ENCODE results near the gene CACNG4.

CACNG4 gene

DNA sequence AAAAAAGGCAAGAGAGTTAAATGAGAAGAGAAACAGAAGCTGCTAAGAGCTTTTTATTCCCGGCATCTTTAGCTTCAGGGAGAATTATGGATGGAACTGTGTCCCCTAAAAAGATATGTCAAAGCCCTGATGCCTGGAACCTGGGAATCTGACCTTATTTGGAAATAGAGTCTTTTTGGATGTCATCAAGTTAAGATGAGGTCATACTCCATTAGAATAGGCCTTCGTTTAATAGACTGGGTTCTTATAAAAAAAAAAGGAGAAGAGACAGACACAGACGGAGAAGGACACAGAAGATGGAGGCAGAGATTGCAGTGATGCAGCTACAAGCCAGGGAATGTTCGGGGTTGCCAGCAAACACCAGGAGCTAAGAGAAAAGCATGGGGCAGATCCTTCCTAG is 24.6 kb downstream of the CACNG4 start:
- peaks cover 3 to 27% (median 18%) of the 10 kb centered on the region in 5 donors for H3K27me3 ChIP-seq (ENCODE audit: control insufficient read depth in 5 of 5, insufficient read depth in 4 of 5, low read length in 5 of 5)
- peaks cover 0 to 3% (median 0%) of the 10 kb centered on the region in 5 donors for H3K4me1 ChIP-seq (ENCODE audit: control insufficient read depth in 5 of 5, insufficient read depth in 5 of 5, low read length in 5 of 5)

GRCh38 chr17:66989579-66989978 is 25.1 kb downstream of the CACNG4 start:
- Histone ChIP-seq H3K27me3 (ENCODE audit: control insufficient read depth in 5 of 5, insufficient read depth in 4 of 5, low read length in 5 of 5) (peaks cover 2 to 22% (median 14%) of the 10 kb centered on the region in 5 donors), H3K27ac (ENCODE audit: low read depth, low read length) (no peak overlapping the region), H3K4me1 (ENCODE audit: control insufficient read depth in 5 of 5, insufficient read depth in 5 of 5, low read length in 5 of 5) (peaks cover 0 to 3% (median 0%) of the 10 kb centered on the region in 5 donors), H3K9me3 (ENCODE audit: control insufficient read depth in 5 of 5, low read length in 5 of 5) (no peaks in the 10 kb centered on the region), H3K36me3 (ENCODE audit: control insufficient read depth in 5 of 5, insufficient read depth in 5 of 5, low read length in 5 of 5) (no peaks in the 10 kb centered on the region), H3K4me3 (ENCODE audit: low read depth in 1 of 5, low read length in 5 of 5) (no peak overlapping the region), H3K9ac (ENCODE audit: low read length in 5 of 5) (no peak overlapping the region)

More for the DNA sequence above, 24.6 kb downstream of the CACNG4 start:
- Histone ChIP-seq H3K4me3 (ENCODE audit: low read depth in 1 of 5, low read length in 5 of 5) (no peak overlapping the region), H3K9me3 (ENCODE audit: control insufficient read depth in 5 of 5, low read length in 5 of 5) (no peaks in the 10 kb centered on the region), H3K36me3 (ENCODE audit: control insufficient read depth in 5 of 5, insufficient read depth in 5 of 5, low read length in 5 of 5) (no peaks in the 10 kb centered on the region), H3K9ac (ENCODE audit: low read length in 5 of 5) (no peak overlapping the region), H3K27ac (ENCODE audit: low read depth, low read length) (no peak overlapping the region)

DNA sequence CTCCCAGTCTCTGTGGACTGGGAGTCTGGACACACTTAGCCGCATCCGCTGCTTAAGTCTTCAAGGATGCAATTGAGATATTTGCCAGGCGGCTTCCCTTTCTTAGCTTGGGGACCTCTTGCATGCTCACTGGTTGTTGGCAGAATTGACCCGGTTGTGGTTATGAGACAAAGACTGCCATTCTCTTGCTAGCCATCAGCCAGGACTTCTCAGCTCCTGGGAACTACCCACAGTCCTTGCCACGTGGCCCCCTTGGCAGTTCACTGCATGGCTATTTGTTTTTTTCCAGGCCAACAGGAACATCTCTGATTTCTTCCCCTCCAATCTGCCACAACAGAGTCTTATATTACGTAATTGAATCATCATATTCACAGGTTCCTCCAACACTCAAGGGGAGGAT is 25.5 kb downstream of the CACNG4 start:
- Histone ChIP-seq H3K9me3 (ENCODE audit: control insufficient read depth in 5 of 5, low read length in 5 of 5) (no peaks in the 10 kb centered on the region), H3K27me3 (ENCODE audit: control insufficient read depth in 5 of 5, insufficient read depth in 4 of 5, low read length in 5 of 5) (peaks cover 2 to 21% (median 10%) of the 10 kb centered on the region in 5 donors), H3K9ac (ENCODE audit: low read length in 5 of 5) (no peak overlapping the region), H3K27ac (ENCODE audit: low read depth, low read length) (no peak overlapping the region), H3K4me1 (ENCODE audit: control insufficient read depth in 5 of 5, insufficient read depth in 5 of 5, low read length in 5 of 5) (peaks cover 0 to 3% (median 0%) of the 10 kb centered on the region in 5 donors), H3K36me3 (ENCODE audit: control insufficient read depth in 5 of 5, insufficient read depth in 5 of 5, low read length in 5 of 5) (no peaks in the 10 kb centered on the region), H3K4me3 (ENCODE audit: low read depth in 1 of 5, low read length in 5 of 5) (no peak overlapping the region)

GRCh38 chr17:66992911-66993442 is 28.5 kb downstream of the CACNG4 start:
- H3K9ac ChIP-seq (ENCODE audit: low read length in 5 of 5): no peak overlapping the region
- H3K36me3 ChIP-seq (ENCODE audit: control insufficient read depth in 5 of 5, insufficient read depth in 5 of 5, low read length in 5 of 5): no peaks in the 10 kb centered on the region
- H3K4me3 ChIP-seq (ENCODE audit: low read depth in 1 of 5, low read length in 5 of 5): no peak overlapping the region
- H3K4me1 ChIP-seq (ENCODE audit: control insufficient read depth in 5 of 5, insufficient read depth in 5 of 5, low read length in 5 of 5): no peaks in the 10 kb centered on the region
- H3K9me3 ChIP-seq (ENCODE audit: control insufficient read depth in 5 of 5, low read length in 5 of 5): no peaks in the 10 kb centered on the region
- H3K27ac ChIP-seq (ENCODE audit: low read depth, low read length): no peak overlapping the region
- H3K27me3 ChIP-seq (ENCODE audit: control insufficient read depth in 5 of 5, insufficient read depth in 4 of 5, low read length in 5 of 5): peaks cover 2 to 14% (median 2%) of the 10 kb centered on the region in 5 donors

GRCh38 chr17:66994361-66994760 is 29.9 kb downstream of the CACNG4 start:
- H3K4me3 ChIP-seq (ENCODE audit: low read depth in 1 of 5, low read length in 5 of 5): no peak overlapping the region

GRCh38 chr17:66994930-66995535 is 30.5 kb downstream of the CACNG4 start:
- H3K4me3 ChIP-seq (ENCODE audit: low read depth in 1 of 5, low read length in 5 of 5): no peak overlapping the region
- H3K9me3 ChIP-seq (ENCODE audit: control insufficient read depth in 5 of 5, low read length in 5 of 5): no peaks in the 10 kb centered on the region
- H3K36me3 ChIP-seq (ENCODE audit: control insufficient read depth in 5 of 5, insufficient read depth in 5 of 5, low read length in 5 of 5): no peaks in the 10 kb centered on the region
- H3K27me3 ChIP-seq (ENCODE audit: control insufficient read depth in 5 of 5, insufficient read depth in 4 of 5, low read length in 5 of 5): peaks cover 0 to 8% (median 2%) of the 10 kb centered on the region in 5 donors
- no peak overlapping the region for H3K27ac ChIP-seq (ENCODE audit: low read depth, low read length)
- no peaks in the 10 kb centered on the region for H3K4me1 ChIP-seq (ENCODE audit: control insufficient read depth in 5 of 5, insufficient read depth in 5 of 5, low read length in 5 of 5)
- H3K9ac ChIP-seq (ENCODE audit: low read length in 5 of 5): no peak overlapping the region

More at GRCh38 chr17:66994361-66994760, 29.9 kb downstream of the CACNG4 start:
- H3K27me3 ChIP-seq (ENCODE audit: control insufficient read depth in 5 of 5, insufficient read depth in 4 of 5, low read length in 5 of 5): peaks cover 0 to 9% (median 2%) of the 10 kb centered on the region in 5 donors
- no peak overlapping the region for H3K27ac ChIP-seq (ENCODE audit: low read depth, low read length)
- H3K9me3 ChIP-seq (ENCODE audit: control insufficient read depth in 5 of 5, low read length in 5 of 5): no peaks in the 10 kb centered on the region
- H3K9ac ChIP-seq (ENCODE audit: low read length in 5 of 5): no peak overlapping the region
- H3K4me1 ChIP-seq (ENCODE audit: control insufficient read depth in 5 of 5, insufficient read depth in 5 of 5, low read length in 5 of 5): no peaks in the 10 kb centered on the region
- no peaks in the 10 kb centered on the region for H3K36me3 ChIP-seq (ENCODE audit: control insufficient read depth in 5 of 5, insufficient read depth in 5 of 5, low read length in 5 of 5)

DNA sequence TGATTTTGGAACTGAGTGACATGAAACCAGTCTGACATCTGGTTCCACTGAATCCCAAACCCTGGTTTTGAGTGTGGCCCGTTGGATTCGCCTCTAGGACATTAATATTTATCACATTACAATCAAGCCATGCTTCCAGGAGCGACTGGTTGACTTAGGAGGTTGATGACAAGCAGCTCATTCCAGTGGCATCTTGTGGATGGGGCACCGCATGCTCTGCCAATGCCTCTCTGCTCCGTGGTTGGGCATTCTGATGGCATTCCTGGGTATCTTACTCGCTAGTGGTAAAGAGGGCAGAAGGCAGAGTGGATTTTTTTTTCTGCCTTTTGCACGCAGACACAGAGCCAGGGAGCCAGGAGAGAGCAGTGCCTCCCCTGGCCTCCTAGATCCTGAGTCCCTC is 31.4 kb downstream of the CACNG4 start:
- H3K27me3 ChIP-seq (ENCODE audit: control insufficient read depth in 5 of 5, insufficient read depth in 4 of 5, low read length in 5 of 5): peaks cover 0 to 9% (median 2%) of the 10 kb centered on the region in 5 donors

GRCh38 chr17:66996926-66997325 is 32.4 kb downstream of the CACNG4 start:
- no peaks in the 10 kb centered on the region for H3K36me3 ChIP-seq (ENCODE audit: control insufficient read depth in 5 of 5, insufficient read depth in 5 of 5, low read length in 5 of 5)
- H3K27me3 ChIP-seq (ENCODE audit: control insufficient read depth in 5 of 5, insufficient read depth in 4 of 5, low read length in 5 of 5): peaks cover 2 to 9% (median 6%) of the 10 kb centered on the region in 5 donors
- no peak overlapping the region for H3K9ac ChIP-seq (ENCODE audit: low read length in 5 of 5)
- no peaks in the 10 kb centered on the region for H3K9me3 ChIP-seq (ENCODE audit: control insufficient read depth in 5 of 5, low read length in 5 of 5)
- no peaks in the 10 kb centered on the region for H3K4me1 ChIP-seq (ENCODE audit: control insufficient read depth in 5 of 5, insufficient read depth in 5 of 5, low read length in 5 of 5)
- no peak overlapping the region for H3K27ac ChIP-seq (ENCODE audit: low read depth, low read length)
- no peak overlapping the region for H3K4me3 ChIP-seq (ENCODE audit: low read depth in 1 of 5, low read length in 5 of 5)

More for the DNA sequence above, 31.4 kb downstream of the CACNG4 start:
- Histone ChIP-seq H3K27ac (ENCODE audit: low read depth, low read length) (no peak overlapping the region), H3K9ac (ENCODE audit: low read length in 5 of 5) (no peak overlapping the region), H3K9me3 (ENCODE audit: control insufficient read depth in 5 of 5, low read length in 5 of 5) (no peaks in the 10 kb centered on the region), H3K4me1 (ENCODE audit: control insufficient read depth in 5 of 5, insufficient read depth in 5 of 5, low read length in 5 of 5) (no peaks in the 10 kb centered on the region), H3K4me3 (ENCODE audit: low read depth in 1 of 5, low read length in 5 of 5) (no peak overlapping the region), H3K36me3 (ENCODE audit: control insufficient read depth in 5 of 5, insufficient read depth in 5 of 5, low read length in 5 of 5) (no peaks in the 10 kb centered on the region)

DNA sequence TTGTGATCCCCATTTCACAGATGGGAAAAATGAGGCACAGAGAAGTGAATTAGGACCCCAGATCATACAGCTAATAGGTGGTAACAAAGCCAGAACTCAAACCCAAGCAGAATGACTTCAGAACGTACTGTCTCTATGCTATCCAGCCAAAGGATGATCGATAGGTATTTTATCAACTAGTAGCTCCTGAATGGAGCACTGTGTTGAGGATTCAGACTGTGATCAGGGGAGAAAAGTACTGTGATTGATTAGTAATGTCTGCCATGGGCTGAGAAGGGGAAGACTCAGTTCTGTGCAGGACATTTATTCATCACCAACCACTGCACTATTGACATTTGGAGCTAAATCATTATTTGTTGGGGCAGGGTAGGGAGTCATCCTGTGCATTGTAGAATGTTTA is 38.7 kb downstream of the CACNG4 start:
- no peak overlapping the region for H3K9ac ChIP-seq (ENCODE audit: low read length in 5 of 5)

DNA sequence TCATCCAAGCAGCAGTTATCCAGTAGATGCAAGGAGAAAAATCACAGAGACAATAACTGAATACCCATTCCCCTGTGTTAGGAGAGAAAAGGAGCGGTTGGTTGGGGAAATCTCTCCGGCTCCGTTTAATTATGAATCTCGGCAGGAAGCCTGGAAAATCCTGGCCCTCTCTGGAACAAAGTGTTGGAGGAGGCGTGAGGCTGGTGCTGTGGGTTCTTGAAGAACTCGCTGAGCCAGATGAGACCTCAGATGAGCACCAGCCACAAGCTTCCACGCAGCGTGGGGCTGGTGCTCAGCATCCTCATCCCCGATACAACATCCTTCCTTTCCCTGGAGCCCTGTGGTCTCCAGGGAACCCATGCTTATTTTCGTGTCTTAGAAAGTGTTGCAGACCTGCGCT is 39.7 kb downstream of the CACNG4 start:
- Histone ChIP-seq H3K9ac (ENCODE audit: low read length in 5 of 5) (no peak overlapping the region), H3K4me3 (ENCODE audit: low read depth in 1 of 5, low read length in 5 of 5) (no peak overlapping the region), H3K4me1 (ENCODE audit: control insufficient read depth in 5 of 5, insufficient read depth in 5 of 5, low read length in 5 of 5) (peaks cover 0 to 8% (median 3%) of the 10 kb centered on the region in 5 donors), H3K9me3 (ENCODE audit: control insufficient read depth in 5 of 5, low read length in 5 of 5) (peaks cover 0 to 9% (median 4%) of the 10 kb centered on the region in 5 donors), H3K27me3 (ENCODE audit: control insufficient read depth in 5 of 5, insufficient read depth in 4 of 5, low read length in 5 of 5) (peaks cover 0 to 13% (median 7%) of the 10 kb centered on the region in 5 donors), H3K27ac (ENCODE audit: low read depth, low read length) (no peak overlapping the region), H3K36me3 (ENCODE audit: control insufficient read depth in 5 of 5, insufficient read depth in 5 of 5, low read length in 5 of 5) (no peaks in the 10 kb centered on the region)

More for the DNA sequence above, 38.7 kb downstream of the CACNG4 start:
- H3K27ac ChIP-seq (ENCODE audit: low read depth, low read length): no peak overlapping the region
- peaks cover 0 to 13% (median 9%) of the 10 kb centered on the region in 5 donors for H3K27me3 ChIP-seq (ENCODE audit: control insufficient read depth in 5 of 5, insufficient read depth in 4 of 5, low read length in 5 of 5)
- no peaks in the 10 kb centered on the region for H3K36me3 ChIP-seq (ENCODE audit: control insufficient read depth in 5 of 5, insufficient read depth in 5 of 5, low read length in 5 of 5)
- peaks cover 0 to 7% (median 3%) of the 10 kb centered on the region in 5 donors for H3K4me1 ChIP-seq (ENCODE audit: control insufficient read depth in 5 of 5, insufficient read depth in 5 of 5, low read length in 5 of 5)
- no peak overlapping the region for H3K4me3 ChIP-seq (ENCODE audit: low read depth in 1 of 5, low read length in 5 of 5)
- H3K9me3 ChIP-seq (ENCODE audit: control insufficient read depth in 5 of 5, low read length in 5 of 5): peaks cover 0 to 9% (median 4%) of the 10 kb centered on the region in 5 donors

All from subcutaneous abdominal adipose tissue (tissue), 5 donors.